ENCODE data around the gene ZBED5. TPM values are rescaled to one million over a fixed set of nuclear protein-coding genes. Genes with fewer than 3 reads are reported as not detected.
"Not testable (repeated sequence)": the region's sequence is repeated elsewhere in the genome, so short reads cannot be mapped to it uniquely, and the experiment has no call there.

The ZBED5 gene
- total RNA-seq, 1 donor from 2014 or later: 52.0 TPM

DNA sequence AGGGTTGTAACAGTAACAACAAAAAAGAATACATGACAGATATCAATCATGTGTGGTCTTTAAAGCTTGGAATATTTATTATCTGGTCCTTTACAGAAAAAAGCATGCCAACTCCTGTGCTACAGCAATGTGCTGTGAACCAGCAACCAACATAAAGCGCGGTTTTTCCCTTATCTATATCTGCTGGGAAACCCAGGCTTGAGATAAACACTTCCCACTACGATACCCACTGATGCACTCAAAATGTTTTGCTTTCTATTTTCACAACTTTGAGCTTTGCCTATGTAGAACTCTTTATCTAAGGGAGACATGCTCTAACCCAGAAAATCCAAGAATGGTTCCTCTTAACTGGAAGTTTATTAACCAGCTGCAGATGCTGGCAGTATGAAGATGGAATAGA is 19.0 kb downstream of the ZBED5 start:
- intact Hi-C loops (cut with micrococcal nuclease): no loop called here

DNA sequence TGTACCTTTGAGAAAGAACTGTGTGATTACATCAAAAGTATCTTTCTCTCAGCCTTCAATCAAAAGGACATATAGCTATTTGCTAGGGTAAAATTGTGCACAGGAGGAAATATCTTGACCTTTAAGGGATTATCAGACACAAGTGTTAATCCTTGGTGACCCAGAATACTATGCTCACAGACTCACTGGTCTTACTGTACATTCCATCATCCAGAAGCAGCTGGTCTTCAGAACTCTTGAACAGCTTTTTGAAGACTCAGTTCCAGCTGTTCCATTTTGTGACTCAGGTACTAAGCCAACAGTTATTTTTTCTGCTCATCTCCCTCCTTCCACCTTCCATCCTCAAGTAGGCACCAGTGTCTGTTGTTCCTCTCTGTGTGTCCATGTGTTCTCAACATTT is 19.8 kb downstream of the ZBED5 start:
- intact Hi-C loops (cut with micrococcal nuclease): no loop called here

DNA sequence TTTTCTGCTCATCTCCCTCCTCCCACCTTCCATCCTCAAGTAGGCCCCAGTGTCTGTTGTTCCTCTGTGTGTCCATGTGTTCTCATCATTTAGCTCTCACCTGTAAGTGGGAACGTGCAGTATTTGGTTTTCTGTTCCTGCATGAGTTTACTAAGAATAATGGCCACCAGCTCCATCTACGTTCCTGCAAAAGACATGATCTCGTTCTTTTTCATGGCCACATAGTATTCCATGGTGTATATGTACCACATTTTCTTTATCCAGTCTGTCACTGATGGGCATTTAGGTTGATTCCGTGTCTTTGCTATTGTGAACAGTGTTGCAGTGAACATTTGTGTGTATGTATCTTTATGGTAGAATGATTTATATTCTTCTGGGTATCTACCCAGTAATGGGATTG is 21.0 kb downstream of the ZBED5 start:
- intact Hi-C loops (cut with micrococcal nuclease): not testable (repeated sequence)

- intact Hi-C loops (cut with micrococcal nuclease): no loop called here
These were observed 28.7 kb downstream of the ZBED5 start for GRCh38 chr11:10829139-10829538.

DNA sequence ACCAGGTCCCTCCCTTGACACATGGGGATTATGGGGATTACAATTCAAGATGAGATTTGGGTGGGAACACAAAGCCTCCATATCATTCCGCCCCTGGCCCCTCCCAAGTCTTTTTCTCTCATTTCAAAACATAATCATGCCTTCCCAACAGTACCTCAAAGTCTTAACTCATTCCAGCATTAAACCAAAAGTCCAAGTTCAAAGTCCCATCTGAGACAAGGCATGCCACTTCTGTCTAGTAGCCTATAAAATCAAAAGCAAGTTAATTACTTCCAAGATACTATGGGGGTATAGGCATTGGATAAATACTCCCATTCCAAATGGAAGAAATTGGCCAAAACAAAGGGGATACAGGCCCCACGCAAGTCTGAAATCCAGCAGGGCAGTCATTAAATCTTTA is 29.5 kb downstream of the ZBED5 start:
- intact Hi-C loops (cut with micrococcal nuclease): no loop called here

GRCh38 chr11:10824888-10825287 is 33.0 kb downstream of the ZBED5 start:
- intact Hi-C loops (cut with micrococcal nuclease): no loop called here

GRCh38 chr11:10823152-10823579 is 34.7 kb downstream of the ZBED5 start:
- intact Hi-C loops (cut with micrococcal nuclease): no loop called here

GRCh38 chr11:10822491-10822890 is 35.4 kb downstream of the ZBED5 start:
- intact Hi-C loops (cut with micrococcal nuclease): not testable (repeated sequence)

- intact Hi-C loops (cut with micrococcal nuclease): no loop called here
These were observed 39.3 kb downstream of the ZBED5 start for GRCh38 chr11:10818594-10818993.

DNA sequence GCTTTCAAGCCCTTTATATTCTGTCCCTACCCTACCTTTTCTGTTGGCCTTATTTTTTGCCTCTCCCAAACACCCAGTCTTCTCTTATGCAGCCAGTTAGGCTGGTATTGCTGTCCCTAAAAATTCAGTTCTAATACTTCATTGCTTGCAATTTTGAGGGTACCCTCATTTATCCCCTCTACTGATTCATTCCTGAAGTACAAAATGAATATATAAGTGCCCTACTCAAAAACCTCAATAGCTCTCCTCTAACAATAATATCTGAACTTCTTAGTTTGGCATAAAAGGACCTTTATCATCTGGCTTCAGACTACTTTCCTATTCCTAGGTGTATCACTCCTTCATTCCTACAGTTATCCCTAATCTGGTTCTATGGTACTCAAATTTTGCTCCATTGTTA is 43.9 kb downstream of the ZBED5 start:
- intact Hi-C loops (cut with micrococcal nuclease): no loop called here

- intact Hi-C loops (cut with micrococcal nuclease): loop anchor here (1.0 to 5.0 kb wide), 12 partner anchors 17 to 1387 kb away; partner anchors contain the start of genes ADM, CTR9, MICAL2 and WEE1
These were observed 48.3 kb downstream of the ZBED5 start for GRCh38 chr11:10809373-10810160.

GRCh38 chr11:10808553-10809372 is 49.1 kb downstream of the ZBED5 start, which contains the start of gene EIF4G2:
EIF4G2 (minus strand) TSS chr11:10808926.
- intact Hi-C loops (cut with micrococcal nuclease): loop anchor here (1.0 to 5.0 kb wide), 15 partner anchors 16 to 1388 kb away; partner anchors contain the start of genes ADM, CTR9, MICAL2 and RNF141

DNA sequence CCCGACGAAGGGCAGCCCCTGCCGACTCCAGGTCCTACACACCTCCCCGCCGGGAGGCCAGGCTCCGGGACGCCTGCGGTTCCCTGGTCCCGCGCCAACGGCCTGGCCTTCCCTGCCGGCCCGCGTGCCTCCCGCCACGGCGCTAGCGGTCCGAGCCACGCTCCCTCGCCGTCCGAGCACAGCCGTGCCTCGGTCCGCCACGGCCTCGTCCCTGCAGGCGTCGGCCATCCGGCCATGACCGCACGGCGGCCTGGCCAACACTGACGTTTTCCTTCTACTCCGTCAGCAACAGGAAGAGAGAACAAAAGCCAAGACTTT is 49.7 kb downstream of the ZBED5 start:
- intact Hi-C loops (cut with micrococcal nuclease): loop anchor here (1.0 to 5.0 kb wide), 10 partner anchors 15 to 1348 kb away; partner anchors contain the start of genes ADM, MICAL2, RNF141 and WEE1

DNA sequence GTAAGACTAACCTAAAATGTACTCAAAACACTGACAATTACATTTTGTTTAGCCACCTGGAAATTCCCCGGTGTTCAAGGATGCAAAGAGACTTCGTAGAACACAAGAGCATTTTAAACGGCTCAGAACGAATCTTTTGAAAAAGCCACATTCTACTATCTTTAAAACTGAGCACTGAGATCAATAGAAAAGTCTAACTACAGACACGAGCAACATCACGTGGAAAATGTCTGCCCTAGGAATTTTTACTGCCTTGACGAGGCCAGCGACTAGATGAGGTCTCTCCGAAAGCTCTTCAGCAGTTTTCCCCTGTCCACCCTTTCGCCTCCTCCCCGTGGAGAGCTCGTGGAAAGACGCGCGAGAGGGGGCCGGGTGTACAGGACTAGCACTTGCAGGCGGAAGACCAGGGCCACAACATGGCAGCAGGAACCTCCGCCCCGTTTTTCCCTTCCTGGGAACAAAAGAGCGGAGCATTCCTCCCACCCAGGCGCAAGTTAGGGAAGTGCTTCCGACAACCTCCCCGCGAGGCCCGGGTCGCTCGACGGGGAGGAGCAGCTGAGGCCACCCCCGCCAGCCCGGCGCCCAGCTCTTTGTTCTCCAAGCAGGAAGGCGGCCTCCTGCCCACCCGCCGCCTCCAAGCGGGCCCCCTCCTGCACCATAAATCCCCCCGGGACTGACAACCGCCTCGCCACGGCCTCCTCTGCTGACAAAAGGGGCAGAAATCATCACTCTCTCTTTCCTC is 50.2 kb downstream of the ZBED5 start:
- intact Hi-C loops (cut with micrococcal nuclease): loop anchor here (1.0 to 5.0 kb wide), 12 partner anchors 8 to 1493 kb away; partner anchors contain the start of genes ADM, MICAL2, RNF141 and TMEM41B

DNA sequence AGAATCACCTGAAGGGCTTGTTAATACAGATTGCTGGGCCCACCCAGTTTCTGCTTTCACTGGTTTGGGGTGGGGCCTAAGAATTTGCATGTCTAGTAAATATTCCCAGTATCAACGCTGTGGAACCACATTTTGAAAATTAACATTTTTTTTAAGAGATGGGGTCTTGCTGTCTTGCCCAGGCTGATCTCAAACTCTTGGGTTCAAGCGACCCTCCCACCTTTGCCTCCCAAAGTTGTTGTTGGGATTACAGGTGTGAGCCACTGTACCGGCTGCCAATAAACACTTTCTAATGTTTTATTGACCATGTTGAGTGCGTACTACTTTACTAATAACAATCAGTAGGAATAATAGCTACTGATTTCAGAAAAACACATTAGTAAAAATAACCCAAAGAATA is 51.6 kb downstream of the ZBED5 start:
- intact Hi-C loops (cut with micrococcal nuclease): loop anchor here (2.0 to 5.0 kb wide), 4 partner anchors 216 to 1491 kb away; partner anchors contain the start of genes ADM, TMEM41B and WEE1

GRCh38 chr11:10805741-10806140 is 52.1 kb downstream of the ZBED5 start:
- intact Hi-C loops (cut with micrococcal nuclease): loop anchor here (2.0 to 5.0 kb wide), 4 partner anchors 217 to 1491 kb away; partner anchors contain the start of genes ADM, TMEM41B and WEE1

- intact Hi-C loops (cut with micrococcal nuclease): no loop called here
These were observed 54.2 kb downstream of the ZBED5 start for GRCh38 chr11:10803676-10804075.
